CD4-positive, alpha-beta T cell treated with Interleukin-17A for 4 hours (primary cell): ENCODE measurements around the gene GRAMD1B.
"Not testable (repeated sequence)": the region's sequence is repeated elsewhere in the genome, so short reads cannot be mapped to it uniquely, and the experiment has no call there.

ENCODE experiments used
- DNase-seq: peaks from one replicate; pipeline ENCODE4 v3.0.0-alpha.2; 2020; ENCODE audit warnings: mixed read lengths

GRAMD1B gene

GRCh38 chr11:123543797-123544196, 113.7 kb downstream of the GRAMD1B start:
- no peak for DNase-seq

GRCh38 chr11:123544631-123545375, 114.7 kb downstream of the GRAMD1B start:
- no peak for DNase-seq

DNA sequence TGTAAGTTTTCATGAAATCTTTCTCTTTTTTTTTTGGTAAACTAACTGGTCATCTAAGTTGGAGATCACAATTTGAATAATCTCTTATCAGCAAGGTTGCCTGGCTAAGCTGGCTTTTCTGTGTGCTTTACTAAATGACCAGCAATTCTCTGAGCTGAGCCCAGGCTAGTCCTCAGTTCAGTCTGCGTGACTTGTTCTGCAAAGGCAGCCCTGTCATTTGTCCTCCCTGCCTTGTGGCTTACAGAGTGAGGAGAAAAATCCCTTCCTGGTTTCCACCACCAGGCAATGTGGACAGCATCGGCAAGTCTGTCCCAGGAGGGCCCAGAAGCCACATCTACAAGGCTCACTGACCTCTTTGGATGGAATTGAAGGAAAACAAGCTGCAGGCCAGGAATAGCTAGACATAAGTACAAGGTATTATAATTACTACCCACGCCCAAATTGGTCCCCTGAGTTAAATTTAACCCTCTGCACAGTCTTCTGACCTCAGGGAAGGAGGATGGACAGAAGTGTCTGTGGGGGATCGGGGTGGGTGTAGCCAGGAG, 115.7 kb downstream of the GRAMD1B start:
- DNase-seq, result no peak

DNA sequence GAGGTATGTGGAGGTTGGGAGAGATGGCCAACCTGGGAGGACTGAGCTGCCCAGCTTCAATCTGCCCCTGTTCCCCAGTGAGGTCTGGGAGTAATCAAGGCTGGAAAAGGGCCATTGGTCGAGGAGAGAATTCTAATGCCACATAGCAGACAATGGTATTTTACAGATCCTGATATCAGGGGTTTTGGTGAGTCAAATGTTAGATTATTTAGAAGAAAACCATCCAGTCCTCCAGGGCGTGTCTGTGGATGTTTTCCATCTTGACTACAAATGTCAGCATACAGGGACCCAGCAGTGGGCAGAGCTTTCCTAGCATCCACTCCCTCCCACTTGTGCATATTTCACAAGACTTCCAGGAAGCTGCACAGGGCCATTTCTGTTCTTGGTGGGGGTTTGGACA, 116.4 kb downstream of the GRAMD1B start:
- DNase-seq, result no peak

GRCh38 chr11:123547180-123547579, 117.1 kb downstream of the GRAMD1B start:
- no peak for DNase-seq

DNA sequence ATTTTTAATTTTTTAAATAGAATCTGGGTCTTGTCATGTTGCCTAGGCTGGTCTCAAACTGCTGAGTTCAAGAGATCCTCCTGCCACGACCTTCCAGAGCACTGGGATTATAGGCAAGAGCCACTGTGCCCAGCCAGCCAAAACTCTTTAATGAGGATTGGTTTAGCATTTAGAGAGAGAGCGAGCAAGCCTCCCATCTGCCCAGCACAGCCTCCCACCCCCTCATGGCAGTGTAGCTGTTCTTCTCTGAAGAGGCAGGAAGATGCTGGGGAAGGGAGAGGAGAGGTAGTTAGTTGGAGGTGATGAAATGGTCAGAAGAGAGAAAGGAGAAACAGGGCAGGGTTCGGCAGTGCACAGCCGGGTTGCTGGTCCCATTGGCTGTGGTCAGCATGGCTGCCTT, 118.7 kb downstream of the GRAMD1B start:
- DNase-seq, result no peak

GRCh38 chr11:123549926-123550917, 120.2 kb downstream of the GRAMD1B start:
- DNase-seq, result no peak

- no peak for DNase-seq
These were observed 121.0 kb downstream of the GRAMD1B start for GRCh38 chr11:123551079-123551478.

- no peak for DNase-seq
These were observed 126.6 kb downstream of the GRAMD1B start for GRCh38 chr11:123556633-123557032.

- DNase-seq, result no peak
These were observed 128.7 kb downstream of the GRAMD1B start for GRCh38 chr11:123558536-123559315.

DNA sequence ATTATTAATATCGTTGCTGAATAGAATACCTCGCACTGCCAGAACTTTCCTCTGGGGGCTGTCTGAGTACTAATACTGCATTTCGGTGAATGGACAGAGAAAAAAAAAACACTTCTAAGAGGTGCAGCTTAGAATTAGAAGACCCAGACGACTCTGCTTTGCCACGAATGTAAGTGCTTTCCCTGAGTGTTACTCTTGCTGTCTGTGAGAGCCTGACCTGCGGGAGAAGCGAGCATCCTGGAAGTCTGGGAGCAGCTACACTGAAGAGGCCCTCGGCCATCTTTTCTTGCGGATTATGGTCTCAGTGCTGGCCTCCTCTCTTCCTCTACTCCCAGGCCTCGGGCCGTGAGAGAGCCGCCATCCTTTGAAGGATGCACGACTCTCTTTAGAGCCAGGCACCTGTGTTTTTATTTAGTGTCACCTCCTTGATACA, 129.5 kb downstream of the GRAMD1B start:
- no peak for DNase-seq

DNA sequence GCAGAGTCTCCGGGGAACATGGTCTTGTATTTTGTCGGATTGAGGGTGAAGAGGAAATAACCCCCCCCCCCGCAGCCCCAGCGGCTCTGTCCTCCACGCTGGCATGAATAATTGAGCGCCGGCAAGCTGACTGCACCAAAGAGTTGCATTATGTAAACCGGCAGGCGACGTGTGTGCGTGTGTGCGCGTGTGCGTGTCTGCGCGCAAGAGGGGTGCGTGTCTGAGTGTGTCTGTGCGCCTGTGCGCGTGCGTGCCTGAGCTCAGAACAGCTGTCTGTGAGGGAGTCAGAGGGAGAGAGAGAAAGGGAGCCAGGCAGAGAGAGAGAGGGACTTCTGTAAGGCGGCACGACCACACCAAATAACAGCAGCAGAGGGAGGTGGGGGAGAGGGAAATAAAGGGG, 129.9 kb downstream of the GRAMD1B start:
- peak; percentile 42 for DNase-seq

GRCh38 chr11:123561431-123561800, 131.3 kb downstream of the GRAMD1B start:
- DNase-seq, result no peak

DNA sequence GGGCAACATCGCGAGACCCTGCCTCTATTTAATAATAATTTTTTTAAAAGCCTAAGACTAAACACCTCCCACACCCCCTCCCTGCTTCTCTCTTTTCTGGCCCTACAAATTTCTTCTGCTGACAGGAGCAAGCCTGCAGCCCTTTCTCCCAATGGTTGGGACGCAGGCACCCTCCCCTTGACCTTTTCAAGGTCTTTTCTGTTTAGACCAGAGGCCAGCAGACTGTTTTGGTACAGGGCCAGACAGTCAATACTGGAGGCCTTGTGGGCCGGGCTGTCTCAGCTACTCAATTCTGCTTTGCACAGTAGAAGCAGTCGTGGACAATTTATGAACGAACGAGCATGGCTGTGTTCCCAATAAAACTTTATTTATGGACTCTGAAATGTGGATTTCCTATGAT, 132.1 kb downstream of the GRAMD1B start:
- DNase-seq, result no peak

GRCh38 chr11:123562829-123563228, 132.8 kb downstream of the GRAMD1B start:
- no peak for DNase-seq

DNA sequence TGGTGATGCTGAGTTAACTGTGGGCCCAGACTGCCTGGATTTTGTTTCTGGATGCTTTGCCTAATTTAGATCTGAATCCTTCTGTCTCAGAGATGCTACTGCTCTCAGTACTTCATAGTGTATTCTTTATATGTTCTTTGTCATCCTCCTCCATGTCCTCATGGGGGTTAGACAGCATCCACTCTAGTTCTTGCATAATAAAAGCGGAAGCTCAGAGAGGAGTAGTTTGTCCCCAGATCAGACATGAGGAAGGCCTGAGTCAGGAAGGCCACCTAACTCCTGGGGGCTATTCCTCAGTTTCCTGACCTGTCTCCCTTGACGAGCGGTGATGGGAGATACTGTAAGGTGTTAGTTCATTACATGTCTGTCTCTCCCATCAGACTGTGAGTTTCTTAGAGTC, 134.2 kb downstream of the GRAMD1B start:
- DNase-seq, result no peak

GRCh38 chr11:123566852-123567251, 136.8 kb downstream of the GRAMD1B start:
- no peak for DNase-seq

DNA sequence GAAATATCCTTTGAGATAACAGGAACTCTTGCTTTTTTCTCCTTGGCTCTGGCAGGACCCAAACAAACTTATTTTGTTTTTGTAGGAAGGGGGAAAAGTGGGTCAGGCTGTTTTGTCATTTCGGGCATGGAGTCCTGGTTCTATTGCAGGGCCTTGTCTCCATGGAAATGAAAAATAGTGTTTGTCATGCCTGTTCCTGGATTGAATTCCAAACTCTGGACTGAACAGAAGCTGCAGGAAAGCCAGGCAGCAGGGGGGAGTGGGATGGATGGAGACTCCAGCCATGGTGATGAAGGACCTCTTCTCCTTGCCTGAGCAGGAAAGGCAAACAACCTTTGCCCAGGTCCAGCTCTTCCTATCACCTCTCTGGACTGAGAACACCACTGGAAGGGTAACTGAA, 137.4 kb downstream of the GRAMD1B start:
- DNase-seq, result no peak

- DNase-seq, result no peak
These were observed 138.3 kb downstream of the GRAMD1B start for GRCh38 chr11:123568367-123568870.

- DNase-seq, result no peak
These were observed 139.3 kb downstream of the GRAMD1B start for GRCh38 chr11:123569393-123569792.

- DNase-seq, result no peak
These were observed 141.0 kb downstream of the GRAMD1B start for GRCh38 chr11:123570939-123571580.

DNA sequence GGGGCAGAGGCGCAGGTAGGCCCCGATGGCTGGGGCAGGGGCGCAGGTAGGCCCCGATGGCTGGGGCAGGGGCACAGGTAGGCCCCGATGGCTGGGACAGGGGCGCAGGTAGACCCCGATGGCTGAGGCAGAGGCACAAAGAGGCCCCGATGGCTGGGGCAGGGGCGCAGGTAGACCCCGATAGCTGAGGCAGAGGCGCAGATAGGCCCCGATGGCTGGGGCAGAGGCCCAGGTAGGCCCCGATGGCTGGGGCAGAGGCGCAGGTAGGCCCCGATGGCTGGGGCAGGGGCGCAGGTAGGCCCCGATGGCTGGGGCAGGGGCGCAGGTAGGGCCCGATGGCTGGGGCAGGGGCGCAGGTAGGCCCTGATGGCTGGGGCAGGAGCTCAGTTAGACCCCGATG, 142.7 kb downstream of the GRAMD1B start:
- DNase-seq, result not testable (repeated sequence)
